ENCODE results near the gene PLEKHM3.

DNA sequence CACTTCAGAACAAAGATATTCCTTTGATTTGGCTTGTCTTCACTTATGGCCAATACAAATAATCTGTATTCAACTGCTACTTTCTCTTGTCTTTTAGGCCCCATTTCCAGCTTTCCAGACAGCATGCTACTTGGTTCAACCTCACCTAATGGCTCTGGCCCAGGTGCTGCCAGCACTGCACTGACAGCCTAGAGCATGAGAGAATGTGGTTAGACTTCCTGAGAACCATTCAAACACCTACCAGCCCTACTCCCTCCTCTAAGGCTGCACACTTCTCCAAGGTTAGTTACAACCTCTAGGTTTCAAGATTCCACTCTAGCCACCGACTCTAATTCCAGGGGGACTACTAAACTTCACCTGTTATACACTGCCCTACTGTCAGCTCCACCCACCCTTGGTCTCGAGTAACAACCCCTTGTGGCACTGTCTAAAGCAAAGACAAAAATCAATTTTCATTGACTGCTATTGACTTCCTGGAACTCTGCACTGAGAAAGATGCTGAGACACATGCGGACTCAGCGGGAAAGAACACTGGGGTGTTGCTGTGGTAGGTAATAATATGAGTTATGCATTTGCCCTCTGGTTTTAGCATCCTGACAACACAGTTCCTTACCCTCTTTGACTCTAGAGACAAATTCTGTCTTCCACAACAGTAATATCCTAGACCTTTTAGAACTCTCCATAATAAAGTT lies 38.2 kb downstream of the PLEKHM3 start:
- no peak for TF ChIP-seq POLR2A (IDR thresholded peaks at IDR 0.05)
- TF ChIP-seq, protein P1, sequence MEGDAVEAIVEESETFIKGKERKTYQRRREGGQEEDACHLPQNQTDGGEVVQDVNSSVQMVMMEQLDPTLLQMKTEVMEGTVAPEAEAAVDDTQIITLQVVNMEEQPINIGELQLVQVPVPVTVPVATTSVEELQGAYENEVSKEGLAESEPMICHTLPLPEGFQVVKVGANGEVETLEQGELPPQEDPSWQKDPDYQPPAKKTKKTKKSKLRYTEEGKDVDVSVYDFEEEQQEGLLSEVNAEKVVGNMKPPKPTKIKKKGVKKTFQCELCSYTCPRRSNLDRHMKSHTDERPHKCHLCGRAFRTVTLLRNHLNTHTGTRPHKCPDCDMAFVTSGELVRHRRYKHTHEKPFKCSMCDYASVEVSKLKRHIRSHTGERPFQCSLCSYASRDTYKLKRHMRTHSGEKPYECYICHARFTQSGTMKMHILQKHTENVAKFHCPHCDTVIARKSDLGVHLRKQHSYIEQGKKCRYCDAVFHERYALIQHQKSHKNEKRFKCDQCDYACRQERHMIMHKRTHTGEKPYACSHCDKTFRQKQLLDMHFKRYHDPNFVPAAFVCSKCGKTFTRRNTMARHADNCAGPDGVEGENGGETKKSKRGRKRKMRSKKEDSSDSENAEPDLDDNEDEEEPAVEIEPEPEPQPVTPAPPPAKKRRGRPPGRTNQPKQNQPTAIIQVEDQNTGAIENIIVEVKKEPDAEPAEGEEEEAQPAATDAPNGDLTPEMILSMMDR (IDR thresholded peaks at IDR 0.05): no peak

All from adrenal gland (tissue), 5 donors.